Gastroesophageal sphincter (tissue), 4 donors: Measurements from ENCODE around the gene S1PR3. TPM values are rescaled to one million over a fixed set of nuclear protein-coding genes. Genes with fewer than 3 reads are reported as not detected.

Experiments
- ATAC-seq: fragments of 150-250 bp; one replicate; pipeline ENCODE4 v1.9.1; 2016; ENCODE audit warnings: mild to moderate bottlenecking, moderate library complexity
- H3K27ac ChIP-seq, 4 donors: fragments of 200-600 bp; sonication (generic) in 3 of 4; 1 replicate in 3 of 4; 2 replicates in 1 of 4; pipeline ENCODE4 v1.5.1; 2016 to 2019
- H3K27me3 ChIP-seq: fragments of 200-600 bp; sonication (generic); one replicate; pipeline ENCODE4 v1.5.1; 2019
- H3K36me3 ChIP-seq, 2 donors: fragments of 200-600 bp; sonication (generic); one replicate each; pipeline ENCODE4 v1.5.1; 2019; ENCODE audit warnings: control low read depth in 1 of 2
- H3K4me1 ChIP-seq, 3 donors: fragments of 200-600 bp; sonication (generic); 1 replicate in 2 of 3; 2 replicates in 1 of 3; pipeline ENCODE4 v1.5.1; 2016 to 2019; ENCODE audit warnings: control low read depth in 2 of 3
- H3K4me3 ChIP-seq, 2 donors: fragments of 200-600 bp; sonication (generic); one replicate each; pipeline ENCODE4 v1.5.1; 2019; ENCODE audit warnings: mild to moderate bottlenecking in 1 of 2, moderate library complexity in 1 of 2
- H3K9me3 ChIP-seq, 3 donors: fragments of 200-600 bp; sonication (generic); one replicate each; pipeline ENCODE4 v1.5.1; 2017 to 2019; ENCODE audit warnings: control low read depth in 2 of 3
- EP300 ChIP-seq: sonication (generic); formaldehyde crosslinking; IDR thresholded peaks from one replicate; pipeline ENCODE4 v1.6.1; 2017; ENCODE audit warnings: antibody characterized with exemption, mild to moderate bottlenecking
- POLR2A ChIP-seq, 2 donors: fragments of 450-650 bp; IDR thresholded peaks; one replicate each; pipeline ENCODE4 v1.6.1; 2017; ENCODE audit warnings: antibody characterized with exemption in 2 of 2, mild to moderate bottlenecking in 2 of 2, moderate library complexity in 1 of 2
- POLR2AphosphoS5 ChIP-seq: sonication (generic); formaldehyde crosslinking; IDR thresholded peaks from one replicate; pipeline ENCODE4 v1.6.1; 2017; ENCODE audit warnings: antibody characterized with exemption
- WGBS, 2 donors: methylation state at CpG; one replicate each; pipeline ENCODE4 v1.1.5; 2018; ENCODE audit warnings: low coverage in 1 of 2; 5-methylcytosine and 5-hydroxymethylcytosine counted together
- total RNA-seq, 4 donors: library from RNA; depleted of rRNA; stranded (reverse); fragments of >200 nt; gene quantifications; one replicate each; pipeline ENCODE4 v1.1.0, GENCODE V29; 2016
- TF ChIP-seq, protein P1 (sequence below), 4 experiments: fragments of 200-600 bp in 2 of 4; fragments of 450-650 bp in 2 of 4; sonication (generic) in 1 of 4; IDR thresholded peaks; one replicate each; pipeline ENCODE4 v1.5.1; 2017 to 2019; ENCODE audit warnings: antibody characterized with exemption in 4 of 4, mild to moderate bottlenecking in 2 of 4, moderate library complexity in 2 of 4

S1PR3 gene
- total RNA-seq, 4 donors from 2014 or later = 77.9 to 351 (median 167) TPM

DNA sequence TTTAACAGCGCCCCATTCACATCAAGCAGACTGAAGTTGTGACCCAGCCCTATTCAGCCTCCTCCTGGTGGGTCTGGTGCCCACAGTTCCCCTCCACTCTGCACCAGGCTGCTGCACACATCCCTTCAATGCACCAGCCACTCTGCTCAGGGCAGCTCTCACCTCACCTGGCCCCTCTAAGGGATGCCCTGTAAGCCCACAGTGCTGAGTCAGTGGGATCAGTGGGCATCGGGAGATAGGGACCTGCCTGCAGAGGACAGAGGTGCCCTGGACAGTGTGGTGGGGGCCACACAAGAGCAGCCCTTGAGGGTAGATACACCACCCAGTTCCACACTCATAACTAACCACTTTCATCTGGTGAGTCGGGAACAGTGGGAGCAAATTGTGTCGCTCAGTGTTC lies 38.3 kb upstream of the S1PR3 start:
- H3K4me3 ChIP-seq = no peak overlapping the region
- TF ChIP-seq POLR2A (IDR thresholded peaks at IDR 0.05) (no peak), POLR2AphosphoS5 (no peak), EP300 (no peak)
- TF ChIP-seq, protein P1, sequence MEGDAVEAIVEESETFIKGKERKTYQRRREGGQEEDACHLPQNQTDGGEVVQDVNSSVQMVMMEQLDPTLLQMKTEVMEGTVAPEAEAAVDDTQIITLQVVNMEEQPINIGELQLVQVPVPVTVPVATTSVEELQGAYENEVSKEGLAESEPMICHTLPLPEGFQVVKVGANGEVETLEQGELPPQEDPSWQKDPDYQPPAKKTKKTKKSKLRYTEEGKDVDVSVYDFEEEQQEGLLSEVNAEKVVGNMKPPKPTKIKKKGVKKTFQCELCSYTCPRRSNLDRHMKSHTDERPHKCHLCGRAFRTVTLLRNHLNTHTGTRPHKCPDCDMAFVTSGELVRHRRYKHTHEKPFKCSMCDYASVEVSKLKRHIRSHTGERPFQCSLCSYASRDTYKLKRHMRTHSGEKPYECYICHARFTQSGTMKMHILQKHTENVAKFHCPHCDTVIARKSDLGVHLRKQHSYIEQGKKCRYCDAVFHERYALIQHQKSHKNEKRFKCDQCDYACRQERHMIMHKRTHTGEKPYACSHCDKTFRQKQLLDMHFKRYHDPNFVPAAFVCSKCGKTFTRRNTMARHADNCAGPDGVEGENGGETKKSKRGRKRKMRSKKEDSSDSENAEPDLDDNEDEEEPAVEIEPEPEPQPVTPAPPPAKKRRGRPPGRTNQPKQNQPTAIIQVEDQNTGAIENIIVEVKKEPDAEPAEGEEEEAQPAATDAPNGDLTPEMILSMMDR (IDR thresholded peaks at IDR 0.05) = no peak
- H3K9me3 ChIP-seq = no peaks in the 10 kb centered on the region
- ATAC-seq = no peak
- H3K36me3 ChIP-seq = no peaks in the 10 kb centered on the region
- H3K27ac ChIP-seq = peak overlapping the region in 3 of 4 donors; percentile 66 to 71 (median 70)
- no peaks in the 10 kb centered on the region for H3K27me3 ChIP-seq
- peaks cover 9 to 61% (median 21%) of the 10 kb centered on the region in 3 donors for H3K4me1 ChIP-seq
- WGBS, 2 donors = 80% methylated on average over 1 of the region's 4 CpGs; no CpG with 5 or more reads in 1 of the 2 donors

DNA sequence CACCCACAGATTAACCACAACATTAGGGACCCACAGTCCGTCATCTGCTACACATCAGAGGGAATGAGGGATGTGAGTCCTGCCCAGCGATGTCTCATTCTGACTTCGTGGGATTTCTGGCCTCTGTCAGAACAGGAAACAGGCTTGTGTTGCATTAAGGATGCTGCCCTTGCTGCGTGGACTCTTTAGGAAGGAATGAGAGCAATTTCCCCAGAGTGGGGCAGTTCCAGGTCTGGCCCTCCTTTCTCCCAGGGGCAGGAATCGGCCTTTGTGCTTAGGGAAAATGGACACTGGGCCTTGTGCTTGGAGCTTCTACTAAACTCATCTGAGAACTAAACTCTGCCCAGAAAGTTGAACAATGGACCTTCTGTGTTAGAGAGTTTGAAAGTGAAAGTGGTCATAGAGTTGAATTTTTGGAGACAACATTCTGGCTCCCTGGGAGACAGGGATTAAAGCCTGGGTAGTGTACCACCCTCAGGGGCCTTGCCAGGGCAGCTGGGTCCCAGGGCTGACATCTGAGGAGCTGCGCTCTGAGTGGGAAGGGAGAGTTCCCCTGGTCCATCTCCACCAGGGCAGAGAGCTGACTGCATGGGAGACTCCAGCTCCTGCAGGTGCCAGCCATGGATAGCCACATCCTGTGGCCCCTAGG lies 37.8 kb upstream of the S1PR3 start:
- Histone ChIP-seq H3K36me3 (no peaks in the 10 kb centered on the region), H3K4me1 (peaks cover 9 to 56% (median 21%) of the 10 kb centered on the region in 3 donors), H3K9me3 (no peaks in the 10 kb centered on the region), H3K4me3 (no peak overlapping the region), H3K27me3 (no peaks in the 10 kb centered on the region), H3K27ac (peak overlapping the region in 3 of 4 donors; percentile 66 to 71 (median 70))
- 13 to 47% methylated on average over 3 of the region's 6 CpGs for WGBS, 2 donors
- no peak for TF ChIP-seq EP300
- TF ChIP-seq, protein P1 (IDR thresholded peaks at IDR 0.05) = no peak
- no peak for TF ChIP-seq POLR2AphosphoS5
- no peak for TF ChIP-seq POLR2A (IDR thresholded peaks at IDR 0.05)
- no peak for ATAC-seq

DNA sequence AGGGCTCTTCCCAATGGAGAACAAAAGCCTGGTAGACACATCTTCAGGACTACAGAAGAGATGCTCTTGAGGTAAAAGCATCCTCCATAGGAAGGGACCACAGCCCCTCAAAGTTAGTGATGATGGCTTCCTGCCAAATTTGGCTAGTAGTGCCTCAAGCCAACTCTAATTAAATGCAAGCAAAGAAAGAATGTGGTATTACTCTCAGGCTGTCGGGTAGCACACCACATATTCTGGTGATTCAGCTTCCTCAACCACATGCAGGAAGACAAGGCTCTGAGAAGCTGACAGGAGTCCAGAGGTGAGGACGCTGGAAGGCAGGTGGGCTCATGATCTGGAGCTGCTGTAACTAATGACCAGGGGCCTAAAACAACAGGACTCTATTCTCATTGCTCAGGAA lies 37.2 kb upstream of the S1PR3 start:
- H3K27me3 ChIP-seq = no peaks in the 10 kb centered on the region
- WGBS, 2 donors = 69 to 71% methylated on average over 2 of the region's 2 CpGs
- no peak for ATAC-seq
- no peaks in the 10 kb centered on the region for H3K9me3 ChIP-seq
- H3K27ac ChIP-seq = peak overlapping the region in 3 of 4 donors; percentile 66 to 71 (median 70)
- TF ChIP-seq POLR2AphosphoS5 (no peak), POLR2A (IDR thresholded peaks at IDR 0.05) (no peak), EP300 (no peak)
- TF ChIP-seq, protein P1 (IDR thresholded peaks at IDR 0.05) = no peak
- no peaks in the 10 kb centered on the region for H3K36me3 ChIP-seq
- peaks cover 9 to 50% (median 21%) of the 10 kb centered on the region in 3 donors for H3K4me1 ChIP-seq
- no peak overlapping the region for H3K4me3 ChIP-seq

DNA sequence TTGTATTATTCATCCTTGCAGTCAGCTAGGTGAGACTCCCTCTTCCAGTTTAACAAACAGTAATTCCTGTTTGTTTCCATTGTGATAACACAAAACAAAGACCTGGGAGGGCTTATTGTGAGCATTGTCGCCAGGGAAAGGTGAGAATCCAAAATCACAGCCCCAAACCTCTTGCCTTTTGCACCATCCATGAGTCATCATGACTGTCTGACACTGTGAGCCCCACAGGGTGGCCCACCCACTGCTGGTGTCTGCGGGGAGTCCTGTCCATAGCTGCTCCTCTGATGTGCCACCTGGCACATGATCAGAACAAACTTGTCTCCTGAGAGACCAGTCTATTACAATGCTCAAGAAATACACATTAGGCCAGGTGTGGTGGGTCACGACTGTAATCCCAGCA lies 33.7 kb upstream of the S1PR3 start:
- ATAC-seq = no peak
- no peak for TF ChIP-seq POLR2A (IDR thresholded peaks at IDR 0.05)
- no peak for TF ChIP-seq EP300
- TF ChIP-seq POLR2AphosphoS5 = no peak
- TF ChIP-seq, protein P1 (IDR thresholded peaks at IDR 0.05) = no peak
- Histone ChIP-seq H3K27me3 (no peaks in the 10 kb centered on the region), H3K4me1 (peaks cover 0 to 16% (median 6%) of the 10 kb centered on the region in 3 donors), H3K36me3 (no peaks in the 10 kb centered on the region), H3K27ac (no peak overlapping the region), H3K9me3 (no peaks in the 10 kb centered on the region), H3K4me3 (no peak overlapping the region)
- 100% methylated on average over 1 of the region's 3 CpGs; no CpG with 5 or more reads in 1 of the 2 donors for WGBS, 2 donors
